Heart left ventricle (tissue), 16 donors: ENCODE measurements around the gene C2CD4A. TPM values are rescaled to one million over a fixed set of nuclear protein-coding genes. Genes with fewer than 3 reads are reported as not detected.
A peak's percentile ranks its signal among the peaks of the same experiment; 100 is the strongest.

ENCODE experiments used
- ATAC-seq, 4 donors: fragments of 200-7000 bp; cut with Tn5 transposase; one replicate each; pipeline ENCODE4 v1.9.1; 2020 to 2022; ENCODE audit warnings: moderate library complexity in 4 of 4, mild to moderate bottlenecking in 3 of 4, moderate number of reproducible peaks in 1 of 4
- DNase-seq, 5 donors: peaks; one replicate each; pipeline ENCODE4 v3.0.0-alpha.2; 2020
- H3K27ac ChIP-seq, 12 donors: fragments of 200-600 bp; sonication (generic) in 4 of 12; one replicate each; pipeline versions ENCODE4 v1.5.0 to v1.8.0; 2016 to 2022; ENCODE audit warnings: mild to moderate bottlenecking in 2 of 12
- H3K27me3 ChIP-seq, 9 donors: fragments of 200-600 bp; sonication (generic) in 2 of 9; one replicate each; pipeline versions ENCODE4 v1.5.1 to v1.8.0; 2016 to 2022; ENCODE audit warnings: mild to moderate bottlenecking in 3 of 9
- H3K36me3 ChIP-seq, 9 donors: fragments of 200-600 bp; sonication (generic) in 2 of 9; one replicate each; pipeline versions ENCODE4 v1.5.0 to v1.8.0; 2018 to 2022; ENCODE audit warnings: mild to moderate bottlenecking in 2 of 9
- H3K4me1 ChIP-seq, 12 donors: fragments of 200-600 bp; sonication (generic) in 4 of 12; one replicate each; pipeline versions ENCODE4 v1.5.0 to v1.8.0; 2016 to 2022; ENCODE audit warnings: mild to moderate bottlenecking in 3 of 12
- H3K4me3 ChIP-seq, 12 donors: fragments of 200-600 bp; sonication (generic) in 4 of 12; one replicate each; pipeline versions ENCODE4 v1.5.0 to v1.8.0; 2017 to 2022; ENCODE audit warnings: mild to moderate bottlenecking in 9 of 12, moderate library complexity in 4 of 12
- H3K9me3 ChIP-seq, 12 donors: fragments of 200-600 bp; sonication (generic) in 4 of 12; one replicate each; pipeline versions ENCODE4 v1.5.0 to v1.8.0; 2016 to 2022; ENCODE audit warnings: mild to moderate bottlenecking in 1 of 12
- POLR2A ChIP-seq, 2 donors: fragments of 450-650 bp; IDR thresholded peaks; one replicate each; pipeline ENCODE4 v1.6.1; 2017; ENCODE audit warnings: antibody characterized with exemption in 2 of 2, mild to moderate bottlenecking in 2 of 2, moderate library complexity in 2 of 2
- WGBS, 4 donors: extraction: QIAGEN DNeasy Blood & Tissue Kit in 2 of 4; methylation state at CpG; one replicate each; pipeline versions ENCODE4 v1.1.5 to v1.1.7; 2013 to 2018; 5-methylcytosine and 5-hydroxymethylcytosine counted together
- intact Hi-C, 10 donors: fragments of 100-400 bp; cut with DNase I; formaldehyde crosslinking; loops; one replicate each; pipeline versions ENCODE4 v1.11.1 to v1.14.2; 2022
- long read RNA-seq, 3 donors: library from polyadenylated mRNA; unstranded; transcript quantifications; one replicate each; pipeline ENCODE4 v2.0.0, GENCODE V29; 2020 to 2021
- polyA plus RNA-seq, 2 donors: library from polyadenylated mRNA; stranded (reverse); fragments of 200-250 nt; gene quantifications; one replicate each; pipeline ENCODE4 v1.2.3, GENCODE V29; 2013
- total RNA-seq, 9 donors: library from RNA; depleted of rRNA in 2 of 9; stranded (reverse); fragments of >200 nt in 2 of 9; fragmentation: NEBNext Ultra II Directional in 3 of 9; extraction: Animal tissue kit (Norgen Biotek cat#: 25700) in 3 of 9; gene quantifications; one replicate each; pipeline versions ENCODE4 v1.1.0 to v1.2.4, GENCODE V29; 2016 to 2023
- TF ChIP-seq, protein P1 (sequence below), 12 donors: fragments of 200-600 bp; sonication (generic) in 4 of 12; IDR thresholded peaks; one replicate each; pipeline versions ENCODE4 v1.5.0 to v1.8.0; 2018 to 2022; ENCODE audit warnings: antibody characterized with exemption in 12 of 12, mild to moderate bottlenecking in 5 of 12
- donor health status: ischemic (EF 13 %, LVEDD 7.1; RV severe dilation, severe dysfunction).
- donor health status: healthy with polysubstance abuse.
- donor health status: DM: no; HTN: yes; CAD: no.
- donor health status: DM: no; HTN: no; CAD: no.
- donor health status: ischemic (EF 25% LVEDD 6.9; RV normal size, moderate dysfunction).
- donor health status: ischemic (EF 25% LVEDD 5.7; RV mildly dilated, moderate dysfunction).
- donor health status: healthy.
- donor health status: DM: yes; HTN: yes; CAD: no.
- donor health status: ischemic (EF 35%, LVEDD 5.7; RV mildly dilated, moderate dysfunction).
- donor health status: nonischemic (EF 11% LVEDD 7.7; RV severe dilation, severe dysfunction).
- donor health status: DM: yes; HTN: yes; CAD: no.
- donor health status: PGD.
- donor health status: ischemic (EF 29% LVEDD 5.4; RV normal size, mild dysfunction).
- donor health status: nonischemic (EF 23%, LVEDD 6.1; RV moderate dilation, normal function).

The C2CD4A gene, protein sequence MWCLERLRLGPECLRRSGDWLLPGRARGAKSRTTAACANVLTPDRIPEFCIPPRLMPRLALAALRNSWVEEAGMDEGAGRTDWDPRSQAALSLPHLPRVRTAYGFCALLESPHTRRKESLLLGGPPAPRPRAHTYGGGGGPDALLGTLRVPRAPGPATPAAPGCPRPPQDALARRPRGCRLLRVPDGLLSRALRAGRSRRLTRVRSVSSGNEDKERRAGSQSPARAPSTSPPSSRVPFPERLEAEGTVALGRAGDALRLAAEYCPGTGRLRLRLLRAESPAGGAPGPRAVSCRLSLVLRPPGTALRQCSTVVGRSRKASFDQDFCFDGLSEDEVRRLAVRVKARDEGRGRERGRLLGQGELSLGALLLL
- total RNA-seq (not detected), polyA plus RNA-seq (under 1 TPM in 1 of 2 donors, not detected in 1; 0.04 TPM)
- long read RNA-seq, donor 1 = 0 reads
- long read RNA-seq, donor 2 = 0 reads
- long read RNA-seq, donor 3 = 0 reads

DNA sequence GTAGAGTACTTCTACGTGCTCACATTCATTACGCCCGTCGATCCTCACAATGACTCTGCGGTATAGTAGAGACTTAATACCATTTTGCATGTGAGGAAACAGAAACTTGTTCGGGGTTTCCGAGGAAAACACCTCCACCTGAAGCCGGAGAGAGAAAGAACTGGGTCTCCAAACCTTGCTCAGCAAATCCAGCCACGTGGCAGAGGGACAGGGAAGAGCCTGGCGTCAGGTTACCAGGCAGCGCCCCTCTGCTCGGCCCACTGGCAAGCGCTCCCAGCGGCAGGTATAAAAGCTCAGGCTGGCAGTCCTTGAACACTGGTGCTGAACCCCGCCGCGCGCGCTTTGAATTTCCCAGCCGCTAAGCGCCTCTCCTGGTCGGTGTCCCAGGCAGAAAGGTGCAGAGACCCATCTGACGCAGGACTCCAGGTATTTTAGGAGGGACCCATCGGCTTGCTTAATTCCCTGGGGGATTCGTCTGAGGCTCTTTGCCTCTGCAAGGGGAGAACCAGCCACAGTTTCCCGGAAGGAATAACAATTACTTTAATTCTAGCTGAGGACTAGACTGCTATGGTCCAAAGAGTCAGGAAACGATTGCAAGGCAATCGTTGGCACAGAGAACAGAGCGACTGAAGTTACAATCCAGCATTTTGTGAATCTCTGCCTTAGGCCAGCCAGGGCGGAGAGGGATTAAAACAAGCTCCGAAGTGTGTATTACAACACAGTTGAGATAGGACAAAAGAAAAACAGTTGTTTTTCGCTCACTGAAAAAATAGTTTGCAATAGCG, at the start of gene C2CD4A:
Gene C2CD4A, plus strand, starts transcription at position 315 of the 785 bp plus-strand sequence. CDS start 637 bp downstream, outside the sequence.
- Histone ChIP-seq H3K4me3 (peak within 1 kb of the TSS; percentile 28 to 73 (median 56)), H3K27me3 (peaks cover 0 to 12% (median 0%) of the 10 kb centered on the region in 9 donors), H3K4me1 (peaks cover 0 to 26% (median 12%) of the 10 kb centered on the region in 12 donors), H3K9me3 (no peaks in the 10 kb centered on the region), H3K36me3 (no peaks in the 10 kb centered on the region), H3K27ac (peak within 1 kb of the TSS in 2 of 12 donors; percentile 7 to 40)
- 4 to 12% (median 6%) methylated on average over 33 of the region's 33 CpGs for WGBS, 4 donors
- TF ChIP-seq POLR2A (IDR thresholded peaks at IDR 0.05) = no peak
- TF ChIP-seq, protein P1, sequence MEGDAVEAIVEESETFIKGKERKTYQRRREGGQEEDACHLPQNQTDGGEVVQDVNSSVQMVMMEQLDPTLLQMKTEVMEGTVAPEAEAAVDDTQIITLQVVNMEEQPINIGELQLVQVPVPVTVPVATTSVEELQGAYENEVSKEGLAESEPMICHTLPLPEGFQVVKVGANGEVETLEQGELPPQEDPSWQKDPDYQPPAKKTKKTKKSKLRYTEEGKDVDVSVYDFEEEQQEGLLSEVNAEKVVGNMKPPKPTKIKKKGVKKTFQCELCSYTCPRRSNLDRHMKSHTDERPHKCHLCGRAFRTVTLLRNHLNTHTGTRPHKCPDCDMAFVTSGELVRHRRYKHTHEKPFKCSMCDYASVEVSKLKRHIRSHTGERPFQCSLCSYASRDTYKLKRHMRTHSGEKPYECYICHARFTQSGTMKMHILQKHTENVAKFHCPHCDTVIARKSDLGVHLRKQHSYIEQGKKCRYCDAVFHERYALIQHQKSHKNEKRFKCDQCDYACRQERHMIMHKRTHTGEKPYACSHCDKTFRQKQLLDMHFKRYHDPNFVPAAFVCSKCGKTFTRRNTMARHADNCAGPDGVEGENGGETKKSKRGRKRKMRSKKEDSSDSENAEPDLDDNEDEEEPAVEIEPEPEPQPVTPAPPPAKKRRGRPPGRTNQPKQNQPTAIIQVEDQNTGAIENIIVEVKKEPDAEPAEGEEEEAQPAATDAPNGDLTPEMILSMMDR (IDR thresholded peaks at IDR 0.05) = peak in 4 of 12 donors; percentile 9 to 25 (median 16)
- ATAC-seq (peak; percentile 71 to 86 (median 74)), DNase-seq (peak; percentile 52 to 78 (median 56))
- intact Hi-C loops = loop anchor here in 2 of 10 donors (5.0 to 10.0 kb wide), 3 partner anchors 92 to 238 kb away; no protein-coding TSS in a partner anchor

DNA sequence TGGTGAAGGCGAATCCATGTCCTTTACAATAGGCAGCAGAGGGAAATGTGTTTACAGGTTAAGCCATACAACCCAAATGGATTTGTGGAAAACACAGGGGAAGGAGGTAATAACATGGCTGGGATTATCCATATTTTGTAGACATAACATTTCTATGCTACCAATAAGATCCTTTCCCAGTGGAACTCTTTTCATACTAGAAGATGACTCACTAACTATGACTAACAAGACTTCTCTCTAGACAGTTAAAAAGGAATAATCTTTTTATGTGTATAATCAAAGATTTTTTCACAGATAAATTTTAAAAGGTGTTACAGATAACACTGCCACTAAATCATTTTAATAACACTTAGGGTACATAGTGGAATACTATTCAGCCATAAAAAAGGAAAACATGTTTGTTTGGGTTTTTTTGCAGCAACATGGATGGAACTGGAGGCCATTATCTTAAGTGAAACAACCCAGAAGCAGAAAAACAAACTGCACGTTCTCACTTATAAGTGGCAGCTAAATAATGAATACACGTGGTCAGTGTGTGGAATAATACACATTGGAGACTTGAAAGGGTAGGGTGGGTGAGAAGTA, 46.1 kb upstream of the C2CD4A start:
- no peaks in the 10 kb centered on the region for H3K4me1 ChIP-seq
- DNase-seq = no peak
- 92 to 97% (median 95%) methylated on average over 3 of the region's 3 CpGs for WGBS, 4 donors
- TF ChIP-seq, protein P1 (IDR thresholded peaks at IDR 0.05) = no peak
- no peak for TF ChIP-seq POLR2A (IDR thresholded peaks at IDR 0.05)
- H3K27ac ChIP-seq = no peak overlapping the region
- H3K9me3 ChIP-seq = peaks cover 0 to 10% (median 0%) of the 10 kb centered on the region in 12 donors
- intact Hi-C loops = loop anchor here in 1 of 10 donors (10.0 kb wide), 1 partner anchor 64 kb away; no protein-coding TSS in a partner anchor
- peaks cover 0 to 52% (median 39%) of the 10 kb centered on the region in 9 donors for H3K36me3 ChIP-seq
- no peaks in the 10 kb centered on the region for H3K27me3 ChIP-seq
- H3K4me3 ChIP-seq = no peak overlapping the region
- ATAC-seq = no peak

DNA sequence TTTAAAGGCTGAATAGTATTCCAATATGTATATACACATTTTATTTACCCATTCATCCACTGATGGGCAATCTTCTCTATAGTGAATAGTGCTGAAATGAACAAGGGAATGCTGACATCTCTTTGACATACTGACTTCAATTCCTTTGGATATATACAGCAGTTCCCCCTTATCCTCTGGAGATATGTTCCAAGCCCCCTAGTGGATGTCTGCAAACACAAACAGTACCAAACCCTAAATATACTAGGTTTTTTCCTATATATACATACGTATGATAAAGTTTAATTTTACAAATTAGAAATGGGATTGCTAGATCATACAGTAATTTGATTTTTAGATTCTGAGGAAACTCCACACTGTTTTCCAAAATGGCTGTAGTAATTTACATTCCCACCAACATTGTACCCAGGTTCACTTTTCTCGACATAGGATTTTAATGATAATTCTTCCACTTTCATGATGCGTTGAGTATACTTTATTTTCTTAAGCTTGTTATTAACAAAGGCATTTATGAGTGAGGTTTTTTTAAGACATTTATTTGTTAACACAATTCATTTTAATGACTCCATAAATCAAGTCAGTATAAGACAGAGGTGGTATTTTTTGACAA, 44.7 kb upstream of the C2CD4A start:
- Histone ChIP-seq H3K36me3 (peaks cover 0 to 52% (median 39%) of the 10 kb centered on the region in 9 donors), H3K27me3 (no peaks in the 10 kb centered on the region), H3K4me1 (peaks cover 0 to 10% (median 0%) of the 10 kb centered on the region in 12 donors), H3K9me3 (peaks cover 0 to 5% (median 0%) of the 10 kb centered on the region in 12 donors), H3K4me3 (no peak overlapping the region), H3K27ac (no peak overlapping the region)
- DNase-seq (no peak), ATAC-seq (no peak)
- WGBS, 4 donors = 96 to 99% (median 98%) methylated on average over 3 of the region's 3 CpGs
- TF ChIP-seq POLR2A (IDR thresholded peaks at IDR 0.05) = no peak
- TF ChIP-seq, protein P1 (IDR thresholded peaks at IDR 0.05) = peak in 4 of 12 donors; percentile 14 to 22 (median 18)
- intact Hi-C loops = loop anchor here in 1 of 10 donors (10.0 kb wide), 1 partner anchor 63 kb away; no protein-coding TSS in a partner anchor
